ENCODE measurements around the gene RHBDL3. TPM values are rescaled to one million over a fixed set of nuclear protein-coding genes. Genes with fewer than 3 reads are reported as not detected.
A peak's percentile ranks its signal among the peaks of the same experiment; 100 is the strongest.

RHBDL3 gene
- polyA plus RNA-seq, 1 donor (not counting 4 experiments of a cell fraction or from before 2014, with no cell fraction given): not detected

- H3K36me3 ChIP-seq (ENCODE audit: control insufficient read depth in 2 of 2, extremely low read depth in 1 of 2, insufficient read depth in 2 of 2, low read length in 2 of 2): no peaks in the 10 kb centered on the region
- FAIRE-seq: no peak
- DNase-seq (ENCODE audit: low read depth, low spot score): no peak
- no peak overlapping the region for H3K4me2 ChIP-seq (ENCODE audit: control insufficient read depth, extremely low read depth, insufficient read depth, low read depth, low read length)
- no peak overlapping the region for H2AFZ ChIP-seq (ENCODE audit: control insufficient read depth, low read length)
- dilution Hi-C loops (cut with MboI; ENCODE audit: extremely low pct_ligation_motif_present, low sequenced_read_pairs): no loop called here
- H3K9ac ChIP-seq (ENCODE audit: control insufficient read depth, extremely low read depth, insufficient read depth, low read length): no peak overlapping the region
- no peak overlapping the region for H3K27ac ChIP-seq (ENCODE audit: control insufficient read depth, insufficient read depth, low read length)
- H3K79me2 ChIP-seq (ENCODE audit: control insufficient read depth, insufficient read depth, low read length): no peaks in the 10 kb centered on the region
- no peaks in the 10 kb centered on the region for H3K9me1 ChIP-seq (ENCODE audit: control insufficient read depth, extremely low read depth, insufficient read depth, low read length)
- H3K27me3 ChIP-seq (ENCODE audit: control insufficient read depth, extremely low read depth, insufficient read depth, low read length): peaks cover 38% of the 10 kb centered on the region
- H3K4me1 ChIP-seq (ENCODE audit: control insufficient read depth, extremely low read depth, insufficient read depth, low read length): no peaks in the 10 kb centered on the region
- H4K20me1 ChIP-seq (ENCODE audit: control insufficient read depth, extremely low read depth, insufficient read depth, low read length): no peaks in the 10 kb centered on the region
- TF ChIP-seq CTCF (optimal IDR thresholded peaks at IDR 0.05 in 1 of 3, IDR thresholded peaks at IDR 0.05 in 1 of 3, conservative IDR thresholded peaks at IDR 0.05 in 1 of 3; ENCODE audit: extremely low read depth in 1 of 3, insufficient read depth in 2 of 3, low read length in 3 of 3): no peak
- no peak overlapping the region for H3K4me3 ChIP-seq (ENCODE audit: control insufficient read depth in 2 of 3, extremely low read depth in 1 of 3, insufficient read depth in 2 of 3, low read depth in 1 of 3, low read length in 3 of 3)
- no peaks in the 10 kb centered on the region for H3K9me3 ChIP-seq (ENCODE audit: control insufficient read depth, low read depth, low read length)
Measured at GRCh38 chr17:32259586-32259985, 6.0 kb upstream of the RHBDL3 start.

GRCh38 chr17:32261417-32261736 lies 4.3 kb upstream of the RHBDL3 start:
- TF ChIP-seq CTCF (optimal IDR thresholded peaks at IDR 0.05 in 1 of 3, IDR thresholded peaks at IDR 0.05 in 1 of 3, conservative IDR thresholded peaks at IDR 0.05 in 1 of 3; ENCODE audit: extremely low read depth in 1 of 3, insufficient read depth in 2 of 3, low read length in 3 of 3) (no peak), EZH2 (IDR thresholded peaks at IDR 0.05; ENCODE audit: low read length) (no peak)
- Histone ChIP-seq H3K79me2 (ENCODE audit: control insufficient read depth, insufficient read depth, low read length) (no peaks in the 10 kb centered on the region), H3K4me3 (ENCODE audit: control insufficient read depth in 2 of 3, extremely low read depth in 1 of 3, insufficient read depth in 2 of 3, low read depth in 1 of 3, low read length in 3 of 3) (no peak overlapping the region), H3K9ac (ENCODE audit: control insufficient read depth, extremely low read depth, insufficient read depth, low read length) (no peak overlapping the region), H4K20me1 (ENCODE audit: control insufficient read depth, extremely low read depth, insufficient read depth, low read length) (no peaks in the 10 kb centered on the region), H3K27ac (ENCODE audit: control insufficient read depth, insufficient read depth, low read length) (no peak overlapping the region), H3K27me3 (ENCODE audit: control insufficient read depth, extremely low read depth, insufficient read depth, low read length) (peaks cover 49% of the 10 kb centered on the region), H3K9me1 (ENCODE audit: control insufficient read depth, extremely low read depth, insufficient read depth, low read length) (no peaks in the 10 kb centered on the region), H3K9me3 (ENCODE audit: control insufficient read depth, low read depth, low read length) (no peaks in the 10 kb centered on the region), H3K4me2 (ENCODE audit: control insufficient read depth, extremely low read depth, insufficient read depth, low read depth, low read length) (peak overlapping the region; percentile 18), H3K4me1 (ENCODE audit: control insufficient read depth, extremely low read depth, insufficient read depth, low read length) (no peaks in the 10 kb centered on the region), H3K36me3 (ENCODE audit: control insufficient read depth in 2 of 2, extremely low read depth in 1 of 2, insufficient read depth in 2 of 2, low read length in 2 of 2) (no peaks in the 10 kb centered on the region), H2AFZ (ENCODE audit: control insufficient read depth, low read length) (no peak overlapping the region)
- dilution Hi-C loops (cut with MboI; ENCODE audit: extremely low pct_ligation_motif_present, low sequenced_read_pairs): no loop called here
- DNase-seq (ENCODE audit: low read depth, low spot score) (no peak), FAIRE-seq (no peak)

Data from keratinocyte (primary cell).